ENCODE results near the gene ELMOD3. TPM values are rescaled to one million over a fixed set of nuclear protein-coding genes. Genes with fewer than 3 reads are reported as not detected.
A peak's percentile ranks its signal among the peaks of the same experiment; 100 is the strongest.
"Not testable (repeated sequence)": the region's sequence is repeated elsewhere in the genome, so short reads cannot be mapped to it uniquely, and the experiment has no call there.

Gene ELMOD3
- total and polyA plus RNA-seq, 9 donors: 10.6 to 18.6 (median 15.8) TPM

- Histone ChIP-seq H3K4me3 (ENCODE audit: low read length) (no peak overlapping the region), H3K36me3 (ENCODE audit: control insufficient read depth, insufficient read depth, low read length) (peaks cover 42% of the 10 kb centered on the region), H3K27ac (ENCODE audit: low read length) (no peak overlapping the region), H3K27me3 (ENCODE audit: control insufficient read depth, insufficient read depth, low read length) (no peaks in the 10 kb centered on the region), H3K9me3 (replicated peaks; ENCODE audit: control insufficient read depth, low read depth, low read length) (no peaks in the 10 kb centered on the region), H3K4me1 (ENCODE audit: control insufficient read depth, insufficient read depth, low read length) (no peaks in the 10 kb centered on the region)
- 72% methylated on average over 5 of the region's 14 CpGs for WGBS (ENCODE audit: insufficient coverage)
- no peak for DNase-seq
These were observed 10.1 kb upstream of the ELMOD3 start for GRCh38 chr2:85344356-85344954.

GRCh38 chr2:85347599-85347998 is 7.0 kb upstream of the ELMOD3 start:
- Histone ChIP-seq H3K4me1 (ENCODE audit: control insufficient read depth, insufficient read depth, low read length) (no peaks in the 10 kb centered on the region), H3K9me3 (replicated peaks; ENCODE audit: control insufficient read depth, low read depth, low read length) (no peaks in the 10 kb centered on the region), H3K36me3 (ENCODE audit: control insufficient read depth, insufficient read depth, low read length) (peaks cover 65% of the 10 kb centered on the region), H3K4me3 (ENCODE audit: low read length) (no peak overlapping the region), H3K27ac (ENCODE audit: low read length) (no peak overlapping the region), H3K27me3 (ENCODE audit: control insufficient read depth, insufficient read depth, low read length) (no peaks in the 10 kb centered on the region)
- WGBS (ENCODE audit: insufficient coverage): 100% methylated on average over 1 of the region's 3 CpGs
- DNase-seq: no peak

- DNase-seq: peak; percentile 41
- H3K27ac ChIP-seq (ENCODE audit: low read length): peak overlapping the region; percentile 84
- 22% methylated on average over 11 of the region's 16 CpGs for WGBS (ENCODE audit: insufficient coverage)
- H3K4me3 ChIP-seq (ENCODE audit: low read length): peak overlapping the region; percentile 67
- H3K4me1 ChIP-seq (ENCODE audit: control insufficient read depth, insufficient read depth, low read length): peaks cover 15% of the 10 kb centered on the region
- H3K36me3 ChIP-seq (ENCODE audit: control insufficient read depth, insufficient read depth, low read length): peaks cover 54% of the 10 kb centered on the region
- H3K9me3 ChIP-seq (replicated peaks; ENCODE audit: control insufficient read depth, low read depth, low read length): no peaks in the 10 kb centered on the region
- H3K27me3 ChIP-seq (ENCODE audit: control insufficient read depth, insufficient read depth, low read length): no peaks in the 10 kb centered on the region
These were observed 688 bp upstream of the ELMOD3 start for GRCh38 chr2:85353876-85354285.

- H3K36me3 ChIP-seq (ENCODE audit: control insufficient read depth, insufficient read depth, low read length): peaks cover 43% of the 10 kb centered on the region
- DNase-seq: no peak
These were observed 473 bp downstream of the ELMOD3 start for GRCh38 chr2:85355073-85355410.

GRCh38 chr2:85355521-85355920 is 952 bp downstream of the ELMOD3 start:
- peaks cover 15% of the 10 kb centered on the region for H3K4me1 ChIP-seq (ENCODE audit: control insufficient read depth, insufficient read depth, low read length)
- no peaks in the 10 kb centered on the region for H3K9me3 ChIP-seq (replicated peaks; ENCODE audit: control insufficient read depth, low read depth, low read length)
- no peaks in the 10 kb centered on the region for H3K27me3 ChIP-seq (ENCODE audit: control insufficient read depth, insufficient read depth, low read length)
- no peak overlapping the region for H3K27ac ChIP-seq (ENCODE audit: low read length)
- peak overlapping the region; percentile 67 for H3K4me3 ChIP-seq (ENCODE audit: low read length)
- peak; percentile 22 for DNase-seq
- H3K36me3 ChIP-seq (ENCODE audit: control insufficient read depth, insufficient read depth, low read length): peaks cover 38% of the 10 kb centered on the region
- WGBS (ENCODE audit: insufficient coverage): 20% methylated on average over 1 of the region's 3 CpGs

More at GRCh38 chr2:85355073-85355410, 473 bp downstream of the ELMOD3 start:
- Histone ChIP-seq H3K4me1 (ENCODE audit: control insufficient read depth, insufficient read depth, low read length) (peaks cover 15% of the 10 kb centered on the region), H3K4me3 (ENCODE audit: low read length) (peak overlapping the region; percentile 67), H3K27me3 (ENCODE audit: control insufficient read depth, insufficient read depth, low read length) (no peaks in the 10 kb centered on the region), H3K9me3 (replicated peaks; ENCODE audit: control insufficient read depth, low read depth, low read length) (no peaks in the 10 kb centered on the region), H3K27ac (ENCODE audit: low read length) (peak overlapping the region; percentile 72)
- 3% methylated on average over 8 of the region's 10 CpGs for WGBS (ENCODE audit: insufficient coverage)

- Histone ChIP-seq H3K4me3 (ENCODE audit: low read length) (no peak overlapping the region), H3K36me3 (ENCODE audit: control insufficient read depth, insufficient read depth, low read length) (peaks cover 32% of the 10 kb centered on the region), H3K27me3 (ENCODE audit: control insufficient read depth, insufficient read depth, low read length) (no peaks in the 10 kb centered on the region), H3K9me3 (replicated peaks; ENCODE audit: control insufficient read depth, low read depth, low read length) (no peaks in the 10 kb centered on the region), H3K27ac (ENCODE audit: low read length) (no peak overlapping the region), H3K4me1 (ENCODE audit: control insufficient read depth, insufficient read depth, low read length) (peaks cover 15% of the 10 kb centered on the region)
- DNase-seq: no peak
- 88% methylated on average over 2 of the region's 2 CpGs for WGBS (ENCODE audit: insufficient coverage)
These were observed 1.6 kb downstream of the ELMOD3 start for GRCh38 chr2:85356186-85356585.

GRCh38 chr2:85357736-85358135 is 3.2 kb downstream of the ELMOD3 start:
- Histone ChIP-seq H3K4me1 (ENCODE audit: control insufficient read depth, insufficient read depth, low read length) (peaks cover 15% of the 10 kb centered on the region), H3K4me3 (ENCODE audit: low read length) (no peak overlapping the region), H3K27me3 (ENCODE audit: control insufficient read depth, insufficient read depth, low read length) (no peaks in the 10 kb centered on the region), H3K36me3 (ENCODE audit: control insufficient read depth, insufficient read depth, low read length) (peaks cover 34% of the 10 kb centered on the region), H3K9me3 (replicated peaks; ENCODE audit: control insufficient read depth, low read depth, low read length) (no peaks in the 10 kb centered on the region), H3K27ac (ENCODE audit: low read length) (no peak overlapping the region)
- 83% methylated on average over 1 of the region's 3 CpGs for WGBS (ENCODE audit: insufficient coverage)
- no peak for DNase-seq

- H3K4me1 ChIP-seq (ENCODE audit: control insufficient read depth, insufficient read depth, low read length); H3K27me3 ChIP-seq (ENCODE audit: control insufficient read depth, insufficient read depth, low read length); H3K4me3 ChIP-seq (ENCODE audit: low read length); DNase-seq; H3K27ac ChIP-seq (ENCODE audit: low read length); H3K9me3 ChIP-seq (replicated peaks; ENCODE audit: control insufficient read depth, low read depth, low read length): not testable (repeated sequence)
- peaks cover 40% of the 10 kb centered on the region for H3K36me3 ChIP-seq (ENCODE audit: control insufficient read depth, insufficient read depth, low read length)
- no CpG with 5 or more reads among the region's 5 CpGs for WGBS (ENCODE audit: insufficient coverage)
These were observed 8.3 kb downstream of the ELMOD3 start for GRCh38 chr2:85362653-85363387.

GRCh38 chr2:85367180-85367579 is 12.6 kb downstream of the ELMOD3 start:
- H3K27ac ChIP-seq (ENCODE audit: low read length): no peak overlapping the region
- no peaks in the 10 kb centered on the region for H3K27me3 ChIP-seq (ENCODE audit: control insufficient read depth, insufficient read depth, low read length)
- H3K9me3 ChIP-seq (replicated peaks; ENCODE audit: control insufficient read depth, low read depth, low read length): no peaks in the 10 kb centered on the region
- no peaks in the 10 kb centered on the region for H3K4me1 ChIP-seq (ENCODE audit: control insufficient read depth, insufficient read depth, low read length)
- 72% methylated on average over 3 of the region's 5 CpGs for WGBS (ENCODE audit: insufficient coverage)
- no peak overlapping the region for H3K4me3 ChIP-seq (ENCODE audit: low read length)
- DNase-seq: no peak
- H3K36me3 ChIP-seq (ENCODE audit: control insufficient read depth, insufficient read depth, low read length): peaks cover 59% of the 10 kb centered on the region

- Histone ChIP-seq H3K36me3 (ENCODE audit: control insufficient read depth, insufficient read depth, low read length) (peaks cover 48% of the 10 kb centered on the region), H3K4me3 (ENCODE audit: low read length) (no peak overlapping the region)
These were observed 14.4 kb downstream of the ELMOD3 start for GRCh38 chr2:85368921-85369320.

More at GRCh38 chr2:85368921-85369320, 14.4 kb downstream of the ELMOD3 start:
- no peak for DNase-seq
- Histone ChIP-seq H3K9me3 (replicated peaks; ENCODE audit: control insufficient read depth, low read depth, low read length) (no peaks in the 10 kb centered on the region), H3K27ac (ENCODE audit: low read length) (no peak overlapping the region), H3K4me1 (ENCODE audit: control insufficient read depth, insufficient read depth, low read length) (no peaks in the 10 kb centered on the region), H3K27me3 (ENCODE audit: control insufficient read depth, insufficient read depth, low read length) (no peaks in the 10 kb centered on the region)

Measured in muscle of leg (tissue), 11 donors.